CD4-positive, alpha-beta T cell treated with Interferon gamma for 1 hour (primary cell): Measurements from ENCODE around the gene TLCD3A.
"Not testable (repeated sequence)": the region's sequence is repeated elsewhere in the genome, so short reads cannot be mapped to it uniquely, and the experiment has no call there.

Source experiments
- DNase-seq: peaks from one replicate; pipeline ENCODE4 v3.0.0-alpha.2; 2020

TLCD3A gene

GRCh38 chr17:718075-718474 is 14.3 kb upstream of the TLCD3A start:
- DNase-seq: no peak

GRCh38 chr17:720706-721539 is 11.5 kb upstream of the TLCD3A start:
- no peak for DNase-seq

DNA sequence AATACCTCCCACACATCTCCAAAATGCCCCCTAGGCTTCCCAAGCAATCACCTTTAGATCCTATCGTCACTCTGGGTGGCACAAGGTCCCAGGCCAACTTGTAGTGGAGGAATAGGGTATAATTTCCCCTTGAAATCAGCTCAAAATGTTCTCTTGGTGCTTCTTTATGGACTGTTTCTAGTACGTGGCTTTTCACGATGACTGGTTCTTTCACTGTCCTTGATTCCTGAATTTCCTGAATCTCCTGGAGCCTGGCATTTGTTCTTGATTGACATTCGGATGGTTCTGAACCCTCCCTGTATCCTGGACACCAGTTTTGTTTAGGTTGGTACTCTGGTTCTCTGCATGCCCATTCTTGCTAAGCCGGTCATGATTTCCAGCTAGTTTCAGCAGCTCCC is 10.9 kb upstream of the TLCD3A start:
- no peak for DNase-seq

DNA sequence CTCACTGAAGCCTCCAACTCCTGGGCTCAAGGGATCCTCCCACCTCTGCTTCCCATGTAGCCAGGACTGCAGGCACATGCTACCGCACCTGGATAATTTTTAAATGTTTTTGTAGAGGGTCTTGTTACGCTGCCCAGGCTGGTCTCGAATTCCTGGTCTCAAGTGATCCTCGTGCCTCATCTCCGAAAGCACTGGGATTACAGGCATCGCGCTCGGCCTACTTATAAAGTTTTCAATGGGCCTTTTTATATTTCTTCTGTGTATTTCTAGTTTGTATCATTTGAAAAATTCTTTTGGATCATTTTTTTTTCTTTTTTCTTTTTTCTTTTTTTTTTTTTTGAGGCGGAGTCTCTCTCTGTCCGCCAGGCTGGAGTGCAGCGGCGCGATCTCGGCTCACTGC is 7.3 kb upstream of the TLCD3A start:
- no peak for DNase-seq

GRCh38 chr17:725746-726145 is 6.7 kb upstream of the TLCD3A start:
- no peak for DNase-seq

DNA sequence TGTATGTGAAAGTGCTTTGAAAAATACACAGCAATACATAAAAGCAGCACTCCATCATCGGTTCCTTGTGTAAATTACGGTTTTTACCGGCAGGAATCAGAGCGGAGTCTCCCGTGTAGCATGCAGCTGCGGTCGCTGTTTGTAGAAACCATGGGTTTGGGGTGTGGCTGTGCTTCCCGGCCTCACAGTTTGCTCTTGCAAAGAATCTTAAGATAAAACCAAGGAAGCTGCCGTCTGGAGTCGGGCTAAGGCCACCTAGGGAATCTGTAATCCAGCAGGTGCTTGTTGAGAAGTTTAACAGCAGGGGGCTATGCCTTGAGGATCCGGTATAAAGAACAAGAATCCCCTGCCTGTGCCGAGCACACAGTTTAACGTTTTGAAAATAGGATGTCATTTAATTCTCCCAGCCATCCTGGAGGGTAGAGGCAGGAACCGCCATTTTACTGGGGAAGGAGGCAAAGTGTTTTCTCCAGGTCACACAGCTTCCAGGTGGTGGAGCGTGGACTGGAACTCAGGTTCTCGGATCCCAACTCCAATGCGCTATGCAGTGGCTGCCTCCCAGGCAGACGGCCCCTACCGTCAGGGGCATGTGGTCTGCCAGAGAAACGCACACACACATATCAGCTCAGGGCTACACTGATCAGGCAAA is 6.0 kb upstream of the TLCD3A start:
- no peak for DNase-seq

GRCh38 chr17:728911-729310 is 3.5 kb upstream of the TLCD3A start:
- no peak for DNase-seq

GRCh38 chr17:731644-732066 is 741 bp upstream of the TLCD3A start:
- DNase-seq: no peak

DNA sequence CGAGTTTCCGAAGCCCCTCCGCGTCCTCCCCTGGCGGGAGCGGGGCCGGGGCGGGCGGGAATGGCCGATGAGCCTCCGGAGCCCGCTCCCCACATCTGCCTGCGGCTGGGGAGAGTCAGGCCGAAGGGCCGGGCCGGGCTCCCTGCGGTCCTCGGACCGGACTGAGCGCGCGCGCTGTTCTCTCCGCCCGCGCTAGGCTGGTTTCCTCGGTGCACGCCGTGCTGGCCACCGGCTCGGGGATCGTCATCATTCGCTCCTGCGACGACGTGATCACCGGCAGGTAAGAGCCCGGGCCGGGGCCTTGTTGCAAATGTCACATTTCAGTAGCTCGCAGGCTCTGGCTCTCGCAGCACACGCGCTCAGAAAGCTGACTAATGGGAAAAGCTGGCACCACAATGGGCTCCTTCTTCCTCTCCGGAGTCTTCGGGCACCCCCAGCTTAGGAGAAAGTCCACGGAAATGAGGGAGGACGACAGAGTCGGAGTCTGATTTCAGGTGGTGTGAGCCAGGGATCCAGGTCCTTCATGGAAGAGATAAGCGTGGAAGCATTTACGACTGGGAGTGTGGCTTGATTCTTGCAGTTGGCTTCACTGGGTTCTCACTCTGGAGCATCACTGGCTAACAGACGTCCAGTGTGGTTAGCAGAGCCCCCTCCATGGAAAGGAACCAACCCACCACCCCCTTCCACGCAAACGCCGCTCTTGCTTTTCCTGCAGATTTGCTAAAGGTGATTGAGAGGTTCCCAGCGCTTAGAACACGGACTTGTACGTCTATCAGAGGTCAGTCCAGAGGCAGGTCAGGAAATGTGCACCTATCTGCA is 715 bp downstream of the TLCD3A start:
- no peak for DNase-seq

GRCh38 chr17:733743-734142 is 1.3 kb downstream of the TLCD3A start:
- DNase-seq: no peak

DNA sequence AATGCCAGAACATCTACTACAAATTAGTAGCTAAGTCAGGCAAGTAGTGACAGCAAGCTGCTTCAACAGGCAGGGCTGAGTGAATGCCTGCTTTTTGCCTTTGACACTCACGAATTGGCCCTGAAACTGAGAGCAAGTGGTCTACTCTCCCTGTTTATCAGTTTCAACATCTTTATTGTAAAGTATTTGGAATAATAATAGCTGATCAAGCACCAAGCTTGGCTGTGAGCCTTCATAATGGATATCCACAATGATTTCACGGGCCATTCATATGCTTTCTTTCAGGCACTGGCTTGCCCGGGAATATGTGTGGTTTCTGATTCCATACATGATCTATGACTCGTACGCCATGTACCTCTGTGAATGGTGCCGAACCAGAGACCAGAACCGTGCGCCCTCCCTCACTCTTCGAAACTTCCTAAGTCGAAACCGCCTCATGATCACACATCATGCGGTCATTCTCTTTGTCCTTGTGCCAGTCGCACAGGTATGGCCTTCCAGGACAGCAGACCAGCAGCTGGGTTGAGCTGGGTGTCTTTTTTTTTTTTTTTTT is 5.2 kb downstream of the TLCD3A start:
- DNase-seq: no peak

GRCh38 chr17:740240-741017 is 8.0 kb downstream of the TLCD3A start:
- peak; percentile 73 for DNase-seq

GRCh38 chr17:742147-742793 is 9.9 kb downstream of the TLCD3A start:
- DNase-seq: no peak

DNA sequence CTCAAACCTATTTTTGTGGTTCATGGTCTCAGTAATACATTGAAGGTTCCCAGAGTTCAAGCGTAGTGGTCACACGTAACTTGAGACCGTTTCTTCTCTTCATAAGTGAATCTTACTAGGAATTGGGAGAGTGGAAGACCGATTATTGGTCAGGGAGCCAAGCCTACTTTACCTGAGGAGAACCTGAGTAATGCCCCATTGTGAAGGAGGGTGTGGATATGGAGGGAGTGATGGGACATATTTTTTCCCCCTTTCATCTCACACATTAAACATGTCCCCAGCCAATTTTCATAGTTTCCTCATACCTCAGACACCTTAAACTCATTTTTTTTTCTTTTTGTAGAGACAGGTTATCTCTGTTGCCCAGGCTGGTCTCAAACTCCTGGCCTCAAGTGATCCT is 10.7 kb downstream of the TLCD3A start:
- no peak for DNase-seq

- DNase-seq: no peak
These were observed 12.5 kb downstream of the TLCD3A start for GRCh38 chr17:744937-745336.

- DNase-seq: no peak
These were observed 13.0 kb downstream of the TLCD3A start for GRCh38 chr17:745406-745805.

DNA sequence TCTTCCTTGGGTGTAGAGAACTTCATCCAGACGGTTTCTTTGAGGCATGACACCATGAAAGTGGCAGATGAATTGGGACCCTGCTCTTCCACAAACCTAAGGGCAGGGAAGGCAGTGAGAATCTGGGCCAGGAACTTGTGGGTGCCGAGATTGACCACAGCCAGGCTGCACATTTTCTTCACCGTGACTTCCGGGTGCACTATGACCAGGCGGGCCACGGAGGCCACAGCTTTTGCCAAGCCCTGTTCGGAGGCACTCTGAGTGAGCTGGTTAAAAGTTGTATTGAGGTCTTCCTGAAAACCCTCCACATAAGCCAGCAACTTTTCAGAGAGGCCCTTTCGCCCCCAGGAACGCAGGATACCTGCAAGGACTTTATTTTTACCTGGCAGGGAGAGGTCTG is 13.8 kb downstream of the TLCD3A start:
- DNase-seq: no peak

GRCh38 chr17:746783-747629 is 14.6 kb downstream of the TLCD3A start:
- no peak for DNase-seq

DNA sequence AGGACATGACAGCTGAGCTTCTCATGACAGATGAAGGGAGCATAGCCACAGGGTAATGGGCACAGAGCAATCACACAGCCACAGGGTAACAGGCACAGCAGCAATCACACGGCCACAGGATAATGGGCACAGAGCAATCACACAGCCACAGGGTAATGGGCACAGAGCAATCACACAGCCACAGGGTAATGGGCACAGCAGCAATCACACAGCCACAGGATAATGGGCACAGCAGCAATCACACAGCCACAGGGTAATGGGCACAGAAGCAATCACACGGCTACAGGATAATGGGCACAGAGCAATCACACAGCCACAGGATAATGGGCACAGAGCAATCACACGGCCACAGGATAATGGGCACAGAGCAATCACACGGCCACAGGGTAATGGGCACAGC is 16.2 kb downstream of the TLCD3A start:
- DNase-seq: not testable (repeated sequence)

DNA sequence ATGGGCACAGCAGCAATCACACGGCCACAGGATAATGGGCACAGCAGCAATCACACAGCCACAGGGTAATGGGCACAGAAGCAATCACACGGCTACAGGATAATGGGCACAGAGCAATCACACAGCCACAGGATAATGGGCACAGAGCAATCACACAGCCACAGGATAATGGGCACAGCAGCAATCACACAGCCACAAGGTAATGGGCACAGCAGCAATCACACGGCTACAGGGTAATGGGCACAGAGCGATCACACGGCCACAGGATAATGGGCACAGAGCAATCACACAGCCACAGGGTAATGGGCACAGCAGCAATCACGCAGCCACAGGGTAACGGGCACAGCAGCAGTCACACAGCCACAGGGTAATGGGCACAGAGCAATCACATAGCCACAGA is 17.0 kb downstream of the TLCD3A start:
- not testable (repeated sequence) for DNase-seq

GRCh38 chr17:750431-751037 is 18.1 kb downstream of the TLCD3A start:
- DNase-seq: no peak
